Measurements from ENCODE around the gene ARID5B. TPM values are rescaled to one million over a fixed set of nuclear protein-coding genes. Genes with fewer than 3 reads are reported as not detected.
A peak's percentile ranks its signal among the peaks of the same experiment; 100 is the strongest.

Gene ARID5B
- total RNA-seq, 2 experiments from 2014 or later, result 26.7 to 28.3 TPM

- H3K9me3 Mint-ChIP-seq, result peaks cover 2% of the 10 kb centered on the region
- ATAC-seq, result no peak
- ChIA-PET CTCF (interaction anchor here (0.9 to 5.8 kb wide), 8 partner anchors 10 to 207 kb away, joined by 3 to 106 read pairs (median 6); partner anchors contain the start of gene ARID5B), POLR2A (interaction anchor here (0.6 to 4.1 kb wide), 3 partner anchors 9 to 87 kb away, joined by 3 to 21 read pairs (median 3); no protein-coding TSS in a partner anchor)
- no peaks in the 10 kb centered on the region for H3K27me3 Mint-ChIP-seq
- H3K4me3 Mint-ChIP-seq, result no peak overlapping the region
- TF ChIP-seq CTCF (IDR thresholded peaks at IDR 0.05), result no peak
- no peak for DNase-seq
- H3K27ac Mint-ChIP-seq, result peak overlapping the region; percentile 75
- intact Hi-C loops (cut with micrococcal nuclease), result no loop called here
- peaks cover 45% of the 10 kb centered on the region for H3K36me3 Mint-ChIP-seq (ENCODE audit: low read depth)
- peaks cover 77% of the 10 kb centered on the region for H3K4me1 Mint-ChIP-seq (ENCODE audit: low read depth)
Measured at GRCh38 chr10:62040881-62041280, 139.4 kb downstream of the ARID5B start.

GRCh38 chr10:62043421-62044021, 142.0 kb downstream of the ARID5B start:
- ATAC-seq (no peak), DNase-seq (no peak)
- no peaks in the 10 kb centered on the region for H3K27me3 Mint-ChIP-seq
- H3K4me1 Mint-ChIP-seq (ENCODE audit: low read depth), result peaks cover 88% of the 10 kb centered on the region
- H3K36me3 Mint-ChIP-seq (ENCODE audit: low read depth), result peaks cover 47% of the 10 kb centered on the region
- ChIA-PET POLR2A (interaction anchor here (0.6 to 1.9 kb wide), 5 partner anchors 21 to 986 kb away, joined by 3 to 4 read pairs (median 4); no protein-coding TSS in a partner anchor), CTCF (interaction anchor here (1.1 to 1.6 kb wide), 3 partner anchors 9 to 201 kb away, joined by 3 to 5 read pairs (median 4); no protein-coding TSS in a partner anchor)
- no peak overlapping the region for H3K4me3 Mint-ChIP-seq
- H3K9me3 Mint-ChIP-seq, result peaks cover 3% of the 10 kb centered on the region
- TF ChIP-seq CTCF (IDR thresholded peaks at IDR 0.05), result no peak
- peak overlapping the region; percentile 95 for H3K27ac Mint-ChIP-seq
- intact Hi-C loops (cut with micrococcal nuclease), result no loop called here

- Mint-ChIP-seq H3K27ac (peak overlapping the region; percentile 95), H3K9me3 (peaks cover 3% of the 10 kb centered on the region), H3K4me3 (no peak overlapping the region), H3K27me3 (no peaks in the 10 kb centered on the region), H3K4me1 (ENCODE audit: low read depth) (peaks cover 88% of the 10 kb centered on the region), H3K36me3 (ENCODE audit: low read depth) (peaks cover 54% of the 10 kb centered on the region)
- intact Hi-C loops (cut with micrococcal nuclease), result no loop called here
- CTCF ChIA-PET, result interaction anchor here (1.2 to 3.5 kb wide), 2 partner anchors 99 to 200 kb away, joined by 3 to 20 read pairs; no protein-coding TSS in a partner anchor
- ATAC-seq (no peak), DNase-seq (no peak)
- TF ChIP-seq CTCF (IDR thresholded peaks at IDR 0.05), result no peak
- POLR2A ChIA-PET, result interaction anchor here (1.1 to 3.3 kb wide), 3 partner anchors 20 to 102 kb away, joined by 3 to 10 read pairs (median 4); no protein-coding TSS in a partner anchor
Measured at GRCh38 chr10:62044566-62044965, 143.1 kb downstream of the ARID5B start.

- Mint-ChIP-seq H3K4me3 (peak overlapping the region; percentile 84), H3K36me3 (ENCODE audit: low read depth) (peaks cover 62% of the 10 kb centered on the region), H3K27me3 (no peaks in the 10 kb centered on the region), H3K4me1 (ENCODE audit: low read depth) (peaks cover 93% of the 10 kb centered on the region), H3K27ac (peak overlapping the region; percentile 95), H3K9me3 (peaks cover 3% of the 10 kb centered on the region)
- ChIA-PET CTCF (interaction anchor here (1.0 to 3.5 kb wide), 8 partner anchors 8 to 202 kb away, joined by 3 to 20 read pairs (median 6); no protein-coding TSS in a partner anchor), POLR2A (interaction anchor here (0.6 to 4.7 kb wide), 24 partner anchors 8 to 197 kb away, joined by 3 to 27 read pairs (median 6); partner anchors contain the start of gene ARID5B)
- ATAC-seq, result no peak
- DNase-seq, result no peak
- no peak for TF ChIP-seq CTCF (IDR thresholded peaks at IDR 0.05)
- intact Hi-C loops (cut with micrococcal nuclease), result loop anchor here (1.0 to 5.0 kb wide), 5 partner anchors 37 to 144 kb away; partner anchors contain the start of gene ARID5B
Measured at GRCh38 chr10:62045765-62046521, 144.4 kb downstream of the ARID5B start.
